ENCODE measurements around the gene CA10. TPM values are rescaled to one million over a fixed set of nuclear protein-coding genes. Genes with fewer than 3 reads are reported as not detected.

CA10 gene
- total RNA-seq, 1 experiment from 2014 or later, result not detected

- peaks cover 18% of the 10 kb centered on the region for H3K27me3 Mint-ChIP-seq (ENCODE audit: insufficient read depth, unreplicated experiment)
- POLR2A ChIA-PET, result no interaction called here
- intact Hi-C loops (cut with micrococcal nuclease; ENCODE audit: unreplicated experiment), result no loop called here
- no TSS peak for BruUV-seq (replicated peaks)
- no peaks in the 10 kb centered on the region; the same call in 1 of the 2 replicates for H3K27me3 ChIP-seq (replicated peaks; ENCODE audit: control insufficient read depth, insufficient read depth, low read length)
- H3K36me3 Mint-ChIP-seq (ENCODE audit: insufficient read depth, unreplicated experiment), result no peaks in the 10 kb centered on the region
- no peak for TF ChIP-seq CTCF (IDR thresholded peaks at IDR 0.05; ENCODE audit: insufficient read depth in 1 of 2, low read depth in 1 of 2, low read length in 1 of 2, severe bottlenecking in 1 of 2, unreplicated experiment in 1 of 2)
- CTCF ChIA-PET, result no interaction called here
- no peak overlapping the region for H3K4me3 Mint-ChIP-seq (ENCODE audit: unreplicated experiment)
- H3K9me3 ChIP-seq, result no peaks in the 10 kb centered on the region
- H3K36me3 ChIP-seq (ENCODE audit: control insufficient read depth, insufficient read depth, low read length), result no peaks in the 10 kb centered on the region
- no peaks in the 10 kb centered on the region for H3K9me3 Mint-ChIP-seq (ENCODE audit: unreplicated experiment)
- DNase-seq, result no peak
- H3K4me1 ChIP-seq, result no peaks in the 10 kb centered on the region
- no peak overlapping the region for H3K4me3 ChIP-seq (ENCODE audit: low read depth, low read length)
- H3K4me1 Mint-ChIP-seq (ENCODE audit: low read depth, unreplicated experiment), result no peaks in the 10 kb centered on the region
- no peak overlapping the region for H3K27ac Mint-ChIP-seq (ENCODE audit: unreplicated experiment)
Measured at GRCh38 chr17:51733166-51733565, 425.3 kb downstream of the CA10 start.

- Histone ChIP-seq H3K9me3 (no peaks in the 10 kb centered on the region), H3K4me3 (ENCODE audit: low read depth, low read length) (no peak overlapping the region), H3K27me3 (replicated peaks; ENCODE audit: control insufficient read depth, insufficient read depth, low read length) (no peaks in the 10 kb centered on the region; the same call in 1 of the 2 replicates), H3K36me3 (ENCODE audit: control insufficient read depth, insufficient read depth, low read length) (no peaks in the 10 kb centered on the region), H3K4me1 (no peaks in the 10 kb centered on the region)
- Mint-ChIP-seq H3K4me3 (ENCODE audit: unreplicated experiment) (no peak overlapping the region), H3K36me3 (ENCODE audit: insufficient read depth, unreplicated experiment) (no peaks in the 10 kb centered on the region), H3K27me3 (ENCODE audit: insufficient read depth, unreplicated experiment) (peaks cover 19% of the 10 kb centered on the region), H3K4me1 (ENCODE audit: low read depth, unreplicated experiment) (no peaks in the 10 kb centered on the region), H3K27ac (ENCODE audit: unreplicated experiment) (no peak overlapping the region), H3K9me3 (ENCODE audit: unreplicated experiment) (no peaks in the 10 kb centered on the region)
- TF ChIP-seq CTCF (IDR thresholded peaks at IDR 0.05; ENCODE audit: insufficient read depth in 1 of 2, low read depth in 1 of 2, low read length in 1 of 2, severe bottlenecking in 1 of 2, unreplicated experiment in 1 of 2), result no peak
- CTCF ChIA-PET, result no interaction called here
- intact Hi-C loops (cut with micrococcal nuclease; ENCODE audit: unreplicated experiment), result no loop called here
- no peak for DNase-seq
- POLR2A ChIA-PET, result no interaction called here
- no TSS peak for BruUV-seq (replicated peaks)
Measured at GRCh38 chr17:51731941-51732722, 426.4 kb downstream of the CA10 start.

GRCh38 chr17:51730303-51731050, 428.0 kb downstream of the CA10 start:
- Mint-ChIP-seq H3K4me1 (ENCODE audit: low read depth, unreplicated experiment) (no peaks in the 10 kb centered on the region), H3K9me3 (ENCODE audit: unreplicated experiment) (no peaks in the 10 kb centered on the region), H3K27me3 (ENCODE audit: insufficient read depth, unreplicated experiment) (peaks cover 24% of the 10 kb centered on the region), H3K4me3 (ENCODE audit: unreplicated experiment) (no peak overlapping the region), H3K27ac (ENCODE audit: unreplicated experiment) (no peak overlapping the region), H3K36me3 (ENCODE audit: insufficient read depth, unreplicated experiment) (no peaks in the 10 kb centered on the region)
- Histone ChIP-seq H3K4me1 (no peaks in the 10 kb centered on the region), H3K36me3 (ENCODE audit: control insufficient read depth, insufficient read depth, low read length) (no peaks in the 10 kb centered on the region), H3K27me3 (replicated peaks; ENCODE audit: control insufficient read depth, insufficient read depth, low read length) (no peaks in the 10 kb centered on the region; the same call in 1 of the 2 replicates), H3K9me3 (no peaks in the 10 kb centered on the region), H3K4me3 (ENCODE audit: low read depth, low read length) (no peak overlapping the region)
- BruUV-seq (replicated peaks), result no TSS peak
- intact Hi-C loops (cut with micrococcal nuclease; ENCODE audit: unreplicated experiment), result no loop called here
- ChIA-PET CTCF (no interaction called here), POLR2A (no interaction called here)
- no peak for TF ChIP-seq CTCF (IDR thresholded peaks at IDR 0.05; ENCODE audit: insufficient read depth in 1 of 2, low read depth in 1 of 2, low read length in 1 of 2, severe bottlenecking in 1 of 2, unreplicated experiment in 1 of 2)
- DNase-seq, result no peak

All from Caco-2 (cell line).